ENCODE data around the gene TMEM242.

The TMEM242 gene

GRCh38 chr6:157246771-157247484 lies 76.4 kb downstream of the TMEM242 start:
- DNase-seq: no peak
- H3K4me1 Mint-ChIP-seq (ENCODE audit: low read depth): no peaks in the 10 kb centered on the region
- peaks cover 5% of the 10 kb centered on the region for H3K9me3 Mint-ChIP-seq
- no peaks in the 10 kb centered on the region for H3K27me3 Mint-ChIP-seq
- no peaks in the 10 kb centered on the region for H3K36me3 Mint-ChIP-seq (ENCODE audit: low read depth)
- H3K4me3 Mint-ChIP-seq: no peak overlapping the region
- H3K27ac Mint-ChIP-seq: no peak overlapping the region

DNA sequence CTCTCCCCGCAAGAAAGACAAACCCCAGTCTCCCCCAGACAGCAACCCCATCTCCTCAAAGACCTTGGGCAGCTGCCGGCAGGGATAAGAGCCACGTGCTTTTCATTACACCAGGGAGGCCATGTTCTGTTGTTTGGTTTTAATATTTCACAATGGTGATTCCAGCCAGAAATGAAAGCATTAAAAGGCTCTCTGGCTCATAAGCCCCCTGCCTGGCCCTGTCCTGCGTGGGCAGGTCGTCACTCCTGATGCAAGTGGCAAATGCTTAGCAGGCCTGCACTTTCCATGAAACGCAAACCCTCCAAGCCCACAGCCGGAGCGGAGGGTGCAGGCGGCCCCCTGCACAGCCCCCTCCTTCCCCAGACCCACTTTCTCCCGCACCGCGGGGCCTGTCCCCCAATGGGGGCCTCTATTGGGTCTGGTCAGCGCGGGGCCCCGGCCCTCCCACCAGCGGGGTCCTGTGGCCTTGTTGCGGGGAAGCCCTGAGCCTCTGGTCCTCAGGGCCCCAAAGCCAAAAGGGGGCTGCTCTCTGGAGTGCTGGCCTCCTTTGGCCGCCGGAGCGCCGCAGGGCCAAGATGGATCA lies 77.2 kb downstream of the TMEM242 start:
- Mint-ChIP-seq H3K27me3 (no peaks in the 10 kb centered on the region), H3K9me3 (peaks cover 5% of the 10 kb centered on the region), H3K4me3 (no peak overlapping the region), H3K4me1 (ENCODE audit: low read depth) (no peaks in the 10 kb centered on the region), H3K27ac (no peak overlapping the region), H3K36me3 (ENCODE audit: low read depth) (no peaks in the 10 kb centered on the region)
- no peak for DNase-seq

- Mint-ChIP-seq H3K4me3 (no peak overlapping the region), H3K4me1 (ENCODE audit: low read depth) (peaks cover 2% of the 10 kb centered on the region), H3K27me3 (no peaks in the 10 kb centered on the region), H3K36me3 (ENCODE audit: low read depth) (no peaks in the 10 kb centered on the region), H3K9me3 (peaks cover 5% of the 10 kb centered on the region), H3K27ac (no peak overlapping the region)
- DNase-seq: no peak
Measured at GRCh38 chr6:157245436-157245835, 77.9 kb downstream of the TMEM242 start.

DNA sequence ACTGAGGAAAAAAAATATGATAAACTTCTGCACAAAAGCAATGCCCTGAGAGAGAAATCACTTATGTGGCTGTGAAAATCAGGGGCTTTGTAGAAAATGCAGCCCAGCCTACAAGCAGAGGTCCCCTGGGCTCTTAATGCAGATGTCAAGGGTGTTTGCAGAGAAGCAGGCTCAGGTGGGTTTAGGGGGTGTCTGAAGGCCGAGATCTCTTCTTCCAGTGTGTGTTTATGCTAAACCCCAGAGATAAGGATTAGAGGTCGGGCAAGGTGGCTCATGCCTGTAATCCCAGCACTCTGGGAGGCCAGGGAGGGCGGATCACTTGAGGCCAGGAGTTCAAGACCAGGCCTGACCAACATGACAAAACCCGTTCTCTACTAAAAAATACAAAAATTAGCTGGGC lies 78.5 kb downstream of the TMEM242 start:
- Mint-ChIP-seq H3K4me1 (ENCODE audit: low read depth) (peaks cover 2% of the 10 kb centered on the region), H3K27me3 (no peaks in the 10 kb centered on the region), H3K27ac (no peak overlapping the region), H3K9me3 (peaks cover 5% of the 10 kb centered on the region), H3K36me3 (ENCODE audit: low read depth) (no peaks in the 10 kb centered on the region), H3K4me3 (no peak overlapping the region)
- no peak for DNase-seq

- H3K4me1 Mint-ChIP-seq (ENCODE audit: low read depth): peaks cover 2% of the 10 kb centered on the region
- peaks cover 5% of the 10 kb centered on the region for H3K27me3 Mint-ChIP-seq
- DNase-seq: no peak
- H3K27ac Mint-ChIP-seq: no peak overlapping the region
- H3K9me3 Mint-ChIP-seq: peaks cover 5% of the 10 kb centered on the region
- no peaks in the 10 kb centered on the region for H3K36me3 Mint-ChIP-seq (ENCODE audit: low read depth)
- H3K4me3 Mint-ChIP-seq: no peak overlapping the region
Measured at GRCh38 chr6:157244175-157244574, 79.1 kb downstream of the TMEM242 start.

DNA sequence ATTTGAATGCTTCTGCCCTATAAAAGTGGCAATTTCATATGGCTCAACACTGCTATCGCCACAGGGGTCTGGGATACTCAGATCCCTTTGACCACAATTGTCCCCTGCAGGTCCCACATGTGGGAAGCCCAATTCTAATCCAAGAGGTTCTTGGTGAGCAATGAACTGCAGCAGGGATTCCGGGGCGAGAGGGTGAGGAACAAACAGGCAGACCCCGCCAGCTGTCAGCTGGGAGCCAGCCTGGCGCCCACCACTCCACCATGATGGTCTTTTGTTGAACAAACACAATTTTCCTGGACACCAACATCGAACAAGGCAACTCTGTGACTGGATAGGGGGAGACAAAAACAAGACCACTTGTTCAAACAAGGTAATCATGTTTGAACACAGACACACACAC lies 80.5 kb downstream of the TMEM242 start:
- Mint-ChIP-seq H3K36me3 (ENCODE audit: low read depth) (no peaks in the 10 kb centered on the region), H3K4me3 (no peak overlapping the region), H3K4me1 (ENCODE audit: low read depth) (peaks cover 2% of the 10 kb centered on the region), H3K27me3 (peaks cover 9% of the 10 kb centered on the region), H3K27ac (no peak overlapping the region), H3K9me3 (no peaks in the 10 kb centered on the region)
- DNase-seq: no peak

- Mint-ChIP-seq H3K9me3 (no peaks in the 10 kb centered on the region), H3K4me3 (no peak overlapping the region), H3K36me3 (ENCODE audit: low read depth) (no peaks in the 10 kb centered on the region), H3K4me1 (ENCODE audit: low read depth) (peaks cover 8% of the 10 kb centered on the region), H3K27me3 (peaks cover 18% of the 10 kb centered on the region), H3K27ac (no peak overlapping the region)
- DNase-seq: no peak
Measured at GRCh38 chr6:157240960-157241311, 82.4 kb downstream of the TMEM242 start.

GRCh38 chr6:157240059-157240959 lies 83.0 kb downstream of the TMEM242 start:
- DNase-seq: no peak
- Mint-ChIP-seq H3K4me3 (no peak overlapping the region), H3K27me3 (peaks cover 24% of the 10 kb centered on the region), H3K36me3 (ENCODE audit: low read depth) (no peaks in the 10 kb centered on the region), H3K27ac (no peak overlapping the region), H3K9me3 (no peaks in the 10 kb centered on the region), H3K4me1 (ENCODE audit: low read depth) (peaks cover 13% of the 10 kb centered on the region)

- H3K36me3 Mint-ChIP-seq (ENCODE audit: low read depth): no peaks in the 10 kb centered on the region
- no peaks in the 10 kb centered on the region for H3K9me3 Mint-ChIP-seq
- H3K4me1 Mint-ChIP-seq (ENCODE audit: low read depth): peaks cover 19% of the 10 kb centered on the region
- DNase-seq: no peak
- H3K27ac Mint-ChIP-seq: no peak overlapping the region
- no peak overlapping the region for H3K4me3 Mint-ChIP-seq
- peaks cover 30% of the 10 kb centered on the region for H3K27me3 Mint-ChIP-seq
Measured at GRCh38 chr6:157239671-157240058, 83.7 kb downstream of the TMEM242 start.

Measured in activated T-cell treated with anti-CD3 and anti-CD28 coated beads, Interleukin-2, amount 50 U/mL, for 24 hours (primary cell).